Esophagus muscularis mucosa (tissue), 3 donors: ENCODE measurements around the gene RRBP1.

Source experiments
- POLR2A ChIP-seq: fragments of 450-650 bp; IDR thresholded peaks from one replicate; pipeline ENCODE4 v1.6.1; 2017; ENCODE audit warnings: antibody characterized with exemption, moderate library complexity, mild to moderate bottlenecking, low read depth
- TF ChIP-seq, protein P1 (sequence below), 3 experiments: fragments of 200-600 bp in 2 of 3; fragments of 450-650 bp in 1 of 3; sonication (generic) in 2 of 3; IDR thresholded peaks; one replicate each; pipeline ENCODE4 v1.5.1; 2017 to 2019; ENCODE audit warnings: antibody characterized with exemption in 3 of 3, mild to moderate bottlenecking in 2 of 3, moderate library complexity in 1 of 3

DNA sequence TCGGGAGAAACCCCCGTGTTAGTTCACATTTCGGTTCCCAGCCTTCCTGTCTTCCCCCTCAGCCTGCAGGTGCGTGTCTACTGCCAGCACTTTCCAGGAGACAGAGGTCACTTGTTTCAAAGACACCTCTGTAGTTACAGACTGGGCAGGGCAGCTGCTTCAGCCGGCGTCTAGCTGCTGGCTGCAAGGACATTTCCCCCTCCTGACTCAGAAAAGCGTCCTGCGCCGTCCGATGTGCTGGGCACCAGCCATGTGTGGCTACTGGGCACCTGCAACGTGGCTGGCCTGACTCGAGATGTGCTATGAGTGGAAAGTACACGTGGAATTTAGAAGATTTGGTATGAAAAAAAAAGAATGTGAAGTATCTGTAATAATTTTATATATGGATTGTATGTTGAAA lies 37.6 kb downstream of the RRBP1 start:
- TF ChIP-seq, protein P1, sequence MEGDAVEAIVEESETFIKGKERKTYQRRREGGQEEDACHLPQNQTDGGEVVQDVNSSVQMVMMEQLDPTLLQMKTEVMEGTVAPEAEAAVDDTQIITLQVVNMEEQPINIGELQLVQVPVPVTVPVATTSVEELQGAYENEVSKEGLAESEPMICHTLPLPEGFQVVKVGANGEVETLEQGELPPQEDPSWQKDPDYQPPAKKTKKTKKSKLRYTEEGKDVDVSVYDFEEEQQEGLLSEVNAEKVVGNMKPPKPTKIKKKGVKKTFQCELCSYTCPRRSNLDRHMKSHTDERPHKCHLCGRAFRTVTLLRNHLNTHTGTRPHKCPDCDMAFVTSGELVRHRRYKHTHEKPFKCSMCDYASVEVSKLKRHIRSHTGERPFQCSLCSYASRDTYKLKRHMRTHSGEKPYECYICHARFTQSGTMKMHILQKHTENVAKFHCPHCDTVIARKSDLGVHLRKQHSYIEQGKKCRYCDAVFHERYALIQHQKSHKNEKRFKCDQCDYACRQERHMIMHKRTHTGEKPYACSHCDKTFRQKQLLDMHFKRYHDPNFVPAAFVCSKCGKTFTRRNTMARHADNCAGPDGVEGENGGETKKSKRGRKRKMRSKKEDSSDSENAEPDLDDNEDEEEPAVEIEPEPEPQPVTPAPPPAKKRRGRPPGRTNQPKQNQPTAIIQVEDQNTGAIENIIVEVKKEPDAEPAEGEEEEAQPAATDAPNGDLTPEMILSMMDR (IDR thresholded peaks at IDR 0.05) = no peak
- no peak for TF ChIP-seq POLR2A
